ENCODE results near the gene CASZ1. TPM values are rescaled to one million over a fixed set of nuclear protein-coding genes. Genes with fewer than 3 reads are reported as not detected.

Gene CASZ1
- total RNA-seq, 6 donors from 2014 or later, result 39.7 to 112 (median 60.8) TPM

- Histone ChIP-seq H3K36me3 (no peaks in the 10 kb centered on the region), H3K9me3 (no peaks in the 10 kb centered on the region), H3K27ac (no peak overlapping the region), H3K4me3 (no peak overlapping the region), H3K4me1 (peaks cover 0 to 9% (median 6%) of the 10 kb centered on the region in 4 donors), H3K27me3 (no peaks in the 10 kb centered on the region)
- TF ChIP-seq POLR2A (IDR thresholded peaks at IDR 0.05), result no peak
- TF ChIP-seq POLR2AphosphoS5 (IDR thresholded peaks at IDR 0.05), result no peak
- TF ChIP-seq CTCF (IDR thresholded peaks at IDR 0.05), result no peak
- TF ChIP-seq EP300 (IDR thresholded peaks at IDR 0.05), result no peak
- 89 to 90% methylated on average over 10 to 13 of the region's 13 CpGs for WGBS, 2 donors
- no peak for DNase-seq
- no peak for ATAC-seq (ENCODE audit: low FRiP score in 2 of 2)
Measured at GRCh38 chr1:10819198-10819901, 22.9 kb upstream of the CASZ1 start.

GRCh38 chr1:10818262-10819197 lies 22.1 kb upstream of the CASZ1 start:
- H3K4me1 ChIP-seq, result peaks cover 0 to 10% (median 6%) of the 10 kb centered on the region in 4 donors
- TF ChIP-seq EP300 (IDR thresholded peaks at IDR 0.05), result peak in 2 of 4 donors; percentile 9 to 50
- no peak for TF ChIP-seq POLR2A (IDR thresholded peaks at IDR 0.05)
- no peak overlapping the region for H3K27ac ChIP-seq
- DNase-seq (peak in 1 of 2 donors; percentile 74), ATAC-seq (ENCODE audit: low FRiP score in 2 of 2) (no peak)
- no peaks in the 10 kb centered on the region for H3K36me3 ChIP-seq
- H3K4me3 ChIP-seq, result no peak overlapping the region
- WGBS, 2 donors, result 82 to 84% methylated on average over 7 to 17 of the region's 17 CpGs
- H3K9me3 ChIP-seq, result no peaks in the 10 kb centered on the region
- no peaks in the 10 kb centered on the region for H3K27me3 ChIP-seq

GRCh38 chr1:10816743-10817369 lies 20.4 kb upstream of the CASZ1 start:
- H3K4me1 ChIP-seq, result peaks cover 0 to 10% (median 6%) of the 10 kb centered on the region in 4 donors
- DNase-seq (no peak), ATAC-seq (ENCODE audit: low FRiP score in 2 of 2) (no peak)
- H3K27me3 ChIP-seq, result no peaks in the 10 kb centered on the region
- WGBS, 2 donors, result 91 to 92% methylated on average over 6 to 13 of the region's 13 CpGs
- H3K36me3 ChIP-seq, result no peaks in the 10 kb centered on the region
- H3K27ac ChIP-seq, result peak overlapping the region in 1 of 4 donors; percentile 83
- no peaks in the 10 kb centered on the region for H3K9me3 ChIP-seq
- TF ChIP-seq EP300 (IDR thresholded peaks at IDR 0.05), result no peak
- no peak overlapping the region for H3K4me3 ChIP-seq

- Histone ChIP-seq H3K4me3 (no peak overlapping the region), H3K9me3 (no peaks in the 10 kb centered on the region), H3K27ac (peak overlapping the region in 2 of 4 donors; percentile 70 to 83), H3K27me3 (no peaks in the 10 kb centered on the region), H3K36me3 (no peaks in the 10 kb centered on the region), H3K4me1 (peaks cover 0 to 10% (median 6%) of the 10 kb centered on the region in 4 donors)
- DNase-seq (no peak), ATAC-seq (ENCODE audit: low FRiP score in 2 of 2) (no peak)
- TF ChIP-seq POLR2AphosphoS5 (IDR thresholded peaks at IDR 0.05) (no peak), POLR2A (IDR thresholded peaks at IDR 0.05) (no peak), CTCF (IDR thresholded peaks at IDR 0.05) (no peak), EP300 (IDR thresholded peaks at IDR 0.05) (no peak)
- 88 to 89% methylated on average over 7 of the region's 7 CpGs for WGBS, 2 donors
Measured at GRCh38 chr1:10816233-10816632, 19.8 kb upstream of the CASZ1 start.

GRCh38 chr1:10815858-10816195 lies 19.4 kb upstream of the CASZ1 start:
- DNase-seq, result peak in 1 of 2 donors; percentile 31
- TF ChIP-seq CTCF (IDR thresholded peaks at IDR 0.05), result no peak
- no peak for TF ChIP-seq POLR2A (IDR thresholded peaks at IDR 0.05)
- TF ChIP-seq POLR2AphosphoS5 (IDR thresholded peaks at IDR 0.05), result no peak
- TF ChIP-seq EP300 (IDR thresholded peaks at IDR 0.05), result no peak
- H3K27me3 ChIP-seq, result no peaks in the 10 kb centered on the region
- H3K9me3 ChIP-seq, result no peaks in the 10 kb centered on the region
- H3K36me3 ChIP-seq, result no peaks in the 10 kb centered on the region
- H3K4me1 ChIP-seq, result peaks cover 0 to 10% (median 6%) of the 10 kb centered on the region in 4 donors
- peak in 1 of 2 donors; percentile 11 for ATAC-seq (ENCODE audit: low FRiP score in 2 of 2)
- WGBS, 2 donors, result 79 to 97% methylated on average over 3 to 5 of the region's 5 CpGs
- H3K4me3 ChIP-seq, result no peak overlapping the region
- peak overlapping the region; percentile 42 to 83 (median 64) for H3K27ac ChIP-seq
